ENCODE measurements around the gene SPAG16. TPM values are rescaled to one million over a fixed set of nuclear protein-coding genes. Genes with fewer than 3 reads are reported as not detected.

The SPAG16 gene
- 15.4 TPM for polyA plus RNA-seq (ENCODE audit: insufficient read length)

DNA sequence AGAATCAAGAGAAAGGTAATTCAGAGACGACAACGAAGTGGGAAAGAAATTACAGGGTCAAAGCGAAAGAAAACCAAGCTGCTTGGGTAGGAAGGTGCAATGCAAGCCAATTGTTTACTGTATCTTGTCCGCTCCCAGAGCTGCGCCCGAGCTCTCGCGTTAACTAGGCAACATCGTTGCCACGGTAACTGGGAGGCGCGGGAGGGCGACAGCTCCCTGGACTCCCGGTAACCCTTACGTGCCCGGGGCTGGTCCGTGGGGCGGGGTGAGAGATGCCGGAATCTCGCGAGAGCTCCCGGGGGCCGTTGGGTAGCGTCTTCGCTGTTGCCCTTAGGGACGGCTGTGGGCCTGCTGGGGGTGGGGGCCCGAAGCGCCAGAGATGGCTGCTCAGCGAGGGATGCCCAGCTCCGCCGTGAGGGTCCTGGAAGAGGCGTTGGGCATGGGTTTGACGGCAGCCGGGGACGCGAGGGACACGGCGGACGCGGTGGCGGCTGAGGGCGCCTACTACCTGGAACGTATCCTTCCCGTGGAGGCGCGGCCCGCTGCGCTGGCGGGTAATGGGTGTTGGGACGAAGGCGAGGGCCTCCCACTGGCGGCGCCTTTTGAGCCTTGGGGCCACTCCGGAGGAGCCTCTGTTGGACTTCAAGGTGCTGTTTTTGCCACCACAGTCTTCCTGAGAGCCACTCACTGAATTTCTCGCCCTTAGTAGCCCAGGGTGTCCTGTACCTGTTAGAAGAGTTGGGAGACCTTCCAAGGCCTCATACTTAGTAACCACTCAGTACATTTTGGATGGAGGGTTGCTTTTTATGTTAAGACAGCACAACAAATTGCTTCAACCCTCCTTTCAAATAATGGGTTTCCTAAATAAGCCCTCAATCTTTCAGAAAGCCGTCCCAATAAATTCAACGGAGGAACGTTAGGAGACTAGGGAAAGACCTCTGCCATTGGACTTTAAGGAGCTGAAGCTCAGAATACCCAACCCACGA lies at the start of gene SPAG16:
Gene SPAG16, plus strand, starts transcription at position 360 of the 986 bp plus-strand sequence.
- DNase-seq: peak; percentile 96

DNA sequence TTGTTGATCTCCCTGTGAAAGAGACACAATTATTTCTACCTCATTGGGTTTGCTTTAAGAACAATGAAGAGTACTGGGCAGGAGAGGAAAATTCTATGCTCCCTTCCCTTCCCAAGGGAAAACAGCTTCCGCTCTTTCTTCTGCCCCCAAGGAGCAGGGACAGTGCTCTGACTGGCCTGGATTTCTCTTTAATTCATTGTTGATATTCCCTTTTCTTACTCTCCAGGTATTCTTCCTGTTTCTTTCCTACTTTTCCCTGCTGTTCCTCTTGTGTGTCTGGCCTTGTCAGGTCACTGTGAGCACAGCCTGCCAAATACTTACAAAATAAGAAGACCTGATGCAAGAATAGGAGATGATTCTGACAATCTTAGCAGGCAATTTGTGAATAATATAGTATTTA lies 49.6 kb upstream of the SPAG16 start:
- DNase-seq: no peak

GRCh38 chr2:213235741-213236140 lies 48.5 kb upstream of the SPAG16 start:
- no peak for DNase-seq

GRCh38 chr2:213237251-213237650 lies 47.0 kb upstream of the SPAG16 start:
- no peak for DNase-seq

GRCh38 chr2:213237787-213238186 lies 46.5 kb upstream of the SPAG16 start:
- DNase-seq: no peak

DNA sequence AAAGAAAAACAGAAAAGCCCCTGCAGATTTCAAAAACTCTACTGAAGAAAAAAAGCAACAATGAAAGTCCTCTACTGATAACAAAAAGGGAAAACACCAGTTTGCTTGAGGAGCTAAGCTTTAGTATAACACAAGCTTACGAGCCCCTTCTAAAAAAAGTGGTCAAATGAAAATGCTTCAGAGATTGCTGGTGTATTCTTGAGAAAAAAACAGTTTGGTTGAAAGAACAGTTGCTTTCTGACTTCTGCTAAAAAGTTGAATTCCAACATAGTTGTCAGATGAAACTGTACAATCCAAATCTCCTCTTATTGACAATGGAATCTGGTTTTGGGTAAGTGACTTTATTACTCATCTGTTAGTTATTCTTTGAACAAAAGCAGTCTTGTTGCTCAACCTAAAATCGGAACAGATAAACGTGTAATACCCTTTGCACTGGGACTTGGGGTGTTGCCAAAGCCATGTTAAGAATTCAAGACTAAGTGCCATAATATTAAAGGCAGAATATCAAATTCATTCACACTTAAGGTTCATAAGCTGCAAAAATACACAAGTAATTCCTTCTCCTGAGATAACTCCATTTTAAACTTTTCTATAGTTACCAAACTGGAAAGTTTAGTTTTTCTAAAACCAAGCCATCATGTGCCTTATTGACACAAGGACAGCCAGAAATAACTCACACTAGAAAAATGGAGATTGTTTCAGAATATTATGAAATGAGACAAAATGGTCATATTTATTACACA lies 45.3 kb upstream of the SPAG16 start:
- DNase-seq: no peak

DNA sequence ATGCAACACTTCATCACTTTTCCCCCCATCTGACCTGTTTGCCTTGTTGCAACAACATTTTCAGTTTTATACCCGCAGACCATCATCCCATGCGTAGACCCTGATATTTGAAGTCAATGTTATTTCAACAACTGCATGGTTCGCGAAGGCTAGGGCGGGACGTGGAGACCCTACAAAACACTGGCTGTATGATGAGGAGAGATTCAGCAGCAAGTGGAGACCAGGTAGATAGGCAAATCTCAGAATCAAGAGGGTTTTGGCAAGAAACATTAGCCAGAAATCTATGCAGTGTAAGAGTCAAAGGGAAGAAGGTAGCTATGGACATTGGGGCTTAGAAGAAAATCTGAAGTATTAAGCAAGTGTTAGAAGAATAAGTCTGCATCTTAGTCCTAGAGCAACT lies 42.4 kb upstream of the SPAG16 start:
- DNase-seq: no peak

- no peak for DNase-seq
Observed at GRCh38 chr2:213242653-213243052, 41.6 kb upstream of the SPAG16 start.

GRCh38 chr2:213243189-213244044 lies 40.8 kb upstream of the SPAG16 start:
- no peak for DNase-seq

DNA sequence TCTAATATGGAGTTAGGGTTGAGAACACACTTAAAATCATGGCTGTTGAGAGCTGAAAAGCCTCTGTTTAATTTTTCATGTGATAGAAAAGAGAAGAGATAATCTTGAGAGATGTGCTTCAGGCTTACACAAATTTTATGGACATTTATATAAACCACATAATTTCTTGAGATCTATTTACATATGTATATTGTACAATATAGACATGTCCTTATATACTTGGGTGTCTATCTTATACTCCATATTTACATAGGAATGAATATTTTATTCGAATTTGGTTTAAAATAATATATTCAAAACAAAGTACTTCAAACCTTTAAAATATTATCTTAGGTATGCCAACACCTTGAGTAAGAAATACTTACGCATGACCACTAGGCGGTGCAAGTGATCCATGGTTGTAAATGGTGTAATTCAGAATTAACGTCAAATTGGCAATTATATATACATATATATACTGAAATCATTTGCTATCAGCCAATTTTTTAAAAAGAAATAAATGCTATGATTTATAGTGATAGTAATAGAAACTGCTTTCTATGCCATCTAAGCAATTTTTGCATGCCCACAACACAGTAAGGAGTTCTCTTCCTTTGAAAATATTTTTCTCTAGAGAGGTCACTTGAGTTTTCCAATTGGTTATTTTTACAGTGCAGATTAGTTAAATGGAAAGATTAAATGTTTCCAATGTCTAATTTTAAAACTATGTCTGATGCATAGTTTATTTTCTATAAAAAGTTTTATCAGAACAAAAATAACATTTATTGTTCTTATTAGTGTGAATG lies 37.6 kb upstream of the SPAG16 start:
- no peak for DNase-seq

DNA sequence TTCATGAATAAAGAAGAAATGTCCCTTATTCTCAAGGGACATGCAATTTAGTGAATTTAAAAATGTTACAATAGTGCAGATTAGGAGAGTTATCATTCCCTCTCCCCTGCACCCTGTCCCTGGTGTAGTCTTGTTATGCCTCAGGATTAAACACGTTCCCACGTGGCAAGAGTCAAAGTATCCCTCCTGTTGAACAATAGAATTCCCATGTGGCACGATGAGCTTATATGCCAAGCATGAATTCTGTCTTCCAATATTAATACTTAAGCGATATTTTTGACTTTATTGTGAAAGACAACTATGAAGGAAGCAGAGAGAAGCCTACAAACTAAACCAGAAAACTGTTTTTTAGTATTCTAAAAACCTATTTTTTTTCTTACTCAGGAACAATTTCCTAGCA lies 36.7 kb upstream of the SPAG16 start:
- DNase-seq: no peak

DNA sequence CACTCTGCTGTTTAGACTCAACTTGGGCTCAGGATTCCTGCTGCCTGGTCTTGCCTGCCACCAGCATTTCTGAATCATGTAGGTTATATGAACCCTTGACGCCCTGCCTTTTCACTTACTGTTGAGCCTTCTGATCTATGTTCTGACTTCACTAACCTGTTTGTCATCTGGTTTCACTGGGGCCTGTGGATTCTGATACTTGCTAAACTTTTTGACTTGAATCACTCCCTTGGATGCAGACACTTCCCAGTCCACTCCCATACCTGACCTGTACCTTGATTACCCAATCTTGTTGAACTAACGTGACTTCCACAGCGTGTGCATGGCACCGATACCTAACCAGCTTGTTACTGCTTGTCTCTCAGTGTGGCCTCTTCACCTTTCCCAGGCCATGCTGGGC lies 35.6 kb upstream of the SPAG16 start:
- no peak for DNase-seq

DNA sequence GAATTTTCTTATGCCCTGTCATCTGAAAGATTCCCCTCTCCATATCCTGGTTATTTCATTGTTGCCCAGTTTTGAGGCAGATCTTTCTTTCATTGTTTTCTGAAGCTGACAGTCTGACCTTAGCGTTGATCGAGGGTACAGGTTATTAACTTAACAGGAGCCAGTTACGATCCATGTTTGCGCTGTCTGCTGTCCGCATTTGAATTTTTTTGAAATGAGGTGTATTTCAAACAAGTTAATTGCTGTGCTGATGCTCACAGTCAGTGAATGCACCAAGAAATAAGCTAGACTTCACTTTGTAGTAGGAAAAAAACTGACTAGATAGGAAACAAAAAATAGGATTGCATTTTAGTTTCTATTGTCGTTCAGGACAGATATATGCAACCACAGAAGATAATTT lies 34.8 kb upstream of the SPAG16 start:
- no peak for DNase-seq

DNA sequence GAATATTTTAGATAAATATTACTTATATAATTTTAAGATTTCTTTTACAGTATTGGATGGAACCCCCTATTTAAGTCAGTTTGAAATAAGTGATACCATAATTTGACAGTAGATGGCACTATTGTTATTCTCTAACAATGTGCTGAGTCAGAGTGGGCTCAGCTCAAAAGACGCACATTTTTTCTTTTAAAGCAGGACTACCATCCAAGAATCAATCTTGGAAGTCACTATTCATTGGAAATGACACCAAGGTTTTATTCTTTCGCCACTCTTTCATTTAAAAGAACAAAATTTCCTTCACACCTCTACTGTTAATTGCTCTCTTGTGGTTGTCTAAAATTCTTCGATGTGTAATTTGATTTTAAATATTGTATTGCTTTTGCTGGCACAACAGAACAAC lies 32.6 kb upstream of the SPAG16 start:
- peak; percentile 66 for DNase-seq

- DNase-seq: no peak
Observed at GRCh38 chr2:213252206-213252605, 32.1 kb upstream of the SPAG16 start.

DNA sequence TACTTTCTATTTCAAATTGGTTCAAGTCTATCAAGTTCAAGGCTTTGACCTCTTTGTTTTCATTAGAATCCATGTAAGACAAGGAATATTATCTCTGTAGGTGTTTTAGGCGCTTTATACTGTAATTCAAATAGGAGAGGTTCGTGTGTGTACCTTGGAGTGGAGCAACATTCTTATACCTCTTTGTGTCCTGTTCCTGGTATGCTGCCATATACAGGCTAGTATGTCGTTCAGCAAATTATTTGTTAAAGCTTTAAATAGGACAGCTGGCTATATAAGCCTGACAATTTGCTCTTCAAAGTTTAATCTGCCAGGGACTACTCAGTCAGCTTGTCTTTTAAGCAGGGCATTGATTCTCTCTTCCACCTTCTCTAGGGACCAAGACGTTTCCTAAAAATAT lies 31.1 kb upstream of the SPAG16 start:
- no peak for DNase-seq

- no peak for DNase-seq
Observed at GRCh38 chr2:213259266-213259665, 25.0 kb upstream of the SPAG16 start.

- no peak for DNase-seq
Observed at GRCh38 chr2:213261237-213261636, 23.0 kb upstream of the SPAG16 start.

DNA sequence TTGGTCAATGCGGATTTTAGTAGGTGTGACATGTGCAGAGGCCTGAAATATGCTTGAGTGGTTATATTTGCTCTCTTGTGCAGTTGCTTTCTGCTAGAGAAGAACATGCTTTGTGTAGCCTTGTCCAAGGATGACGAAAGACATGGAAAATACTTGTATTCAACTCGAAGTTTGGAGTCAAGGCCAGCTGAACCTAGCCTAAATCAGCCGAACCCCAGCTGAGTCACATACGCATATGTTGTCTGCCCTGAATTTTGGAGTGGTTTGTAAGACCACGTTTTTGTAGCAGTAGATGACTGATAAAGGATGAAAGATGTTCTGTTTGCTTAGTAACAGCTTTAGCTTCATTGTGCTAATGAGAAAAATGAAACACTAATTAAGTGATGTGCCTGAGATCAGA lies 22.5 kb upstream of the SPAG16 start:
- DNase-seq: no peak

DNA sequence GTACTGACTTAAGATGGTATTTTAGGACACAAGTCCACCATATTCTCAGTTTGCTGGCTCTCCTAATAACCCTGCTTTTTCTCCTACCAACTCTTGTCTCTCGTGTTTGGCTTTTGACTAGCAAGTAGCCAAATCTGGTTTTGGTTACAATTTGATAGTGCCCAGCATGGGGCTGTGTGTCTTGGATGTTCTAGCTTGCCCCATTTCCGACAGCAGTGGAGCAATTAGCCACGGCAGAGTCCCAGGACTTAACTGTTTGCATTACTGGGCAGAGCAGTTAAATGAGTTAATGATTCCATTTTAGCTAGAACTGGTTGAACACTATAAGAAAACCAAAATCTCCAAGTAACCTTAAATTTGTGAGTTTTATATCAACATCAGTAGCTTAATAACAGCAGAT lies 18.6 kb upstream of the SPAG16 start:
- DNase-seq: no peak

DNA sequence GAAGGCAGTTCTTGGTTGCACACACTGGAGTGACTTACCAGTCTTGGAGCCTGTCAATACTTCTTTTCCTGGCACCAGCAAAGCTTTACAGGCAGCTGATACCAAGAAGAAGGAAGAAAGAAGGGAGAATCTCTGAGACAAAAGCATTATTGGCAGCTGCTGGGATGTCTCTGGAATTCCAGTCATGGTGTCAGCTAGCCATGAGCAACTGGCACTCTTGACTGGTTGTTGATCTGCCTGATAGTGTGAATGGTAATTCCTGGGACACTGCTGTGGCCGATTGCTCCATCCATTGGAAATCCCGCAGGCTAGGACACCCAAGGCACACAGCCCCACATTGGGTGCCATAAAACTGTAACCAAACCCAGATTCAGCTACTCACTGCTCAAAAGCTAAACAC lies 17.8 kb upstream of the SPAG16 start:
- no peak for DNase-seq

DNA sequence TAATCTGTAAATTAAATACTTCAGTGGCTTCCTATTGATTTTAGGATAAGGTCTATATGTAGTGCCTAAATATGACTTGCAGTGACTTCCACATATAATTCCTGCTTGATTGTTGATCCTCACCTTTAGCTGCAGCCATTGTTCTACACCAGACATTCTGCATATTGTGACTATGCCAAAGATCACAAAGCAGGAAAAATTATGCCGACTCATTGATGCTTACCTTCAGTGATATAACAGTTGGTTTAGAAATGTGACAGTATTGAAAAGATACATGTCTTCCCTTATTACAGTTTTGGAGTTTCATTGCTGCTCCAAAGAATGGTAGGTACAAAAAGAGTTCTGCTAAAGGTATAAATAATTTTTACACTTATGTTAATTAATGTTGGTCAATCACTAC lies 12.3 kb upstream of the SPAG16 start:
- DNase-seq: no peak
